GM18499 (cell line): ENCODE results near the gene SPANXB1.
"Not testable (repeated sequence)": the region's sequence is repeated elsewhere in the genome, so short reads cannot be mapped to it uniquely, and the experiment has no call there.

ENCODE experiments used
- ATAC-seq: cut with Tn5 transposase; IDR thresholded peaks from one replicate; pipeline ENCODE4 v1.9.1; 2021; ENCODE audit warnings: moderate number of reproducible peaks; ENCODE audit not compliant: insufficient read depth, unreplicated experiment

SPANXB1 gene

DNA sequence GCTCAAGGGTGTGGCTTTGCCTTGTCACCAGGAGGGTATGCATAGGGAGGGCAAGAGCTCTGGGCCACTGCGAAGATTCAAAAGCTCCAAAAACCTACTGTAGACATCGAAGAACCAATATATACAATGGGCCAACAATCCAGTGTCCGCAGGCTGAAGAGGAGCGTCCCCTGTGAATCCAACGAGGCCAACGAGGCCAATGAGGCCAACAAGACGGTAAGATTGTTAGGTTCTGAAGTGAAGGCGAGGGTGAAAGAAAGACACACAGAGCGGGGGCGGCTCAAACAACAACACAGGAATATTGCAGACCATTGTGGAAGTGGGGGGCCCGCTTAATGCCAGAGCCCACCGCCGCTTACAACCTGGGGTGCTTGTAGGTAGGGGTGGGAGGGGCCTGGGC, at the start of gene SPANXB1:
TSS of gene SPANXB1 (plus strand) at position 27 of the 400 bp plus-strand sequence. CDS start at position 127, 100 bp downstream.
- not testable (repeated sequence) for ATAC-seq

DNA sequence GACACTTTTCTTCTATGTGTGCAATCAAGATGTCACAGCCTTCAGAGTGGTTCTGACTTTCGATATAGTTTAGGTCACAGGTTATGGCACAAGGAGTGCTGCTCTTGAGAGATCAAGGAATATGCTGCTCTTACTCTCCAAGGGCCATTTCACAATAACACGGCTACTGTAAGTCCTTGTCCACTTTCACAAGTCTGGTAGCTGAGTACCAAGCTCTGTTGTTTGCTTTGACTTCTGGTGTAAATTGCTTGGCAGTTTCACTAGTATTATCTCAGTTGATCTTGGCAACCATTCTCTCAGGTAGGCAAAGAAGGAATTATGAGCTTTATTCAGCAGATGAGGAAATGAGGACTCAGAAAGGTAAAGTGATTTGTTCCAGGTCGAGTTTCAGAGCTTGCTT, 35.4 kb upstream of the SPANXB1 start:
- no peak for ATAC-seq

- no peak for ATAC-seq
Measured at GRCh38 chrX:140971099-140971795, 31.1 kb upstream of the SPANXB1 start.

- no peak for ATAC-seq
Measured at GRCh38 chrX:140975472-140975871, 26.9 kb upstream of the SPANXB1 start.

DNA sequence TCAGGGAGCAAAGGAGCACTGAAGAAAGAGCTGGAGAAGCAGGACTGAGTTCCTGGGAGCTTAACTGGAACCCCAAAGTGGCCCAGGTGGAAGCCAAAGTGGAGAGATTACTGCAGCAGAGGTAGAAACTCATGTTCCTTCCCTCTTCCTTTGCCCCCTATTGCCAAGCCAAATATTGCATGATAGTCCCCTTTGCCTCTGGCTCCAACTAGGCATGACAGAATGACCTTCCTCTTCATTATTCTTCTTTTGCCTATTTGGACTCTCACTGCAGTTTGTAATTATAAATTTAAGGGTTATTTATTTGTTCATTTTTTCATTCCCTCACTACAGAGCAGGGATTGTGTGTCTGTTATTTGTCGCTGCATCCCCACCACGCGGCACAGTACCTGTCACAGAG, 22.1 kb upstream of the SPANXB1 start:
- no peak for ATAC-seq

DNA sequence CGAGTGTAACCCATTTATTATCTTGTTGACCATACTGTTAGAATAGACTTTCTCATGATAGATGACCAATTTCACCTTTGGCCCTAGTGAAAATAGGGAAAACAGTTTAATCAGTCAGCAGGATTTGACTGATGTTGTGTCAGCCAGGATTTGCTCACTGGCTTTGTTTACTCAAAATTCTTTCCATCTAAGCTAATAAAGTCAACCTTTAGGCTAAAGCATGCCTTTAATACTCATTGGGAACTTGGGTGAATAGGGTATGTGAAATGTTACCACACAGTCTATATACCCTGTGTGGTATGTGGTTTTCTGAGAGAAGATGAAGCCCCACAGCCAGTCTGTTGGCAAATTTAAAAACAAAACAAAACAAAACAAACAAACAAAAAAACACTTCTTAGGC, 18.7 kb upstream of the SPANXB1 start:
- no peak for ATAC-seq

GRCh38 chrX:141005243-141005642, 2.8 kb downstream of the SPANXB1 start:
- not testable (repeated sequence) for ATAC-seq

DNA sequence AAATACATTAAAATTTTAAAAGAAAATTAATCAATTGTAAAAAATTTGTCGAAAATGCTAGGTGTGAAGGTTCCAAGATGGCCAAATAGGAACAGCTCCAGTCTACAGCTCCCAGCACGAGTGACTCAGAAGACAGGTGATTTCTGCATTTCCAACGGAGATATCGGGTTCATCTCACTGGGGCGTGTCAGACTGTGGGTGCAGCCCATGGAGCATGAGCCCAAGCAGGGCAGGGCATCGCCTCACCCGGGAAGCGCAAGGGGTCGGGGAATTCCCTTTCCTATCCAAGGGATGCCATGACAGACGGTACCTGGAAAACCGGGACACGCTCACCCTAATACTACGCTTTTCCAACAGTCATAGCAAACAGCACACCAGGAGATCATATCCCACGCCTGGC, 41.9 kb downstream of the SPANXB1 start:
- not testable (repeated sequence) for ATAC-seq

GRCh38 chrX:141049878-141050277, 47.5 kb downstream of the SPANXB1 start:
- ATAC-seq: not testable (repeated sequence)

DNA sequence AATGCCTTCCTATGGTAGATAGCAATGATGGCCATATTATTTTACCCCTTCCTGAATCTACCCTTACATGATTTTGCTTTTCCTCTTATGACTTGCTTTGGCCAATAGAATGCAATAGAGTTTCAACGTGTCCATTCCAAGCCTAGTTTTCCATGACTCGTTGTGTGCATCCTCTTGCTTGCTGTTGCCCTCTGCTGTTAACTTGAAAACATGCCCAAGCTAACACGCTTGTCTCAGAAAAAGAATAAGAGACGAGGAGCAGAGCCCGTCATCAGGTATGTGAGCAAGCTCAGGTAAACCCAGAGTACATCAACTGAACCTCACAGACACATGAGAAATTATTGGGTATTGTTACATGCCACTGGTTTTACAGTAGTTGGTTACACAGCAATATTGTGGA, 49.7 kb downstream of the SPANXB1 start:
- ATAC-seq: not testable (repeated sequence)
